SK-N-SH (cell line): ENCODE results near the gene AOC1. TPM values are rescaled to one million over a fixed set of nuclear protein-coding genes. Genes with fewer than 3 reads are reported as not detected.

Experiments
- CTCF ChIA-PET: fragments of 300-600, 350-600 bp; formaldehyde crosslinking; extraction: SDS; loops from one replicate; lab custom pipeline; 2021; lab: Yijun Ruan, JAX
- POLR2A ChIA-PET: fragments of 350-600 bp; sonication (Branson Sonifier 250); formaldehyde crosslinking; extraction: SDS; loops from one replicate; lab custom pipeline; 2020; ENCODE audit warnings: antibody characterized with exemption, inconsistent platforms; lab: Yijun Ruan, JAX
- DNase-seq: peaks from one replicate; pipeline ENCODE4 v3.0.0; 2012
- H2AFZ ChIP-seq: fragments of 200-600 bp; sonication (generic); 2 replicates; pipeline ENCODE4 v1.8.1; 2016; ENCODE audit warnings: antibody characterized with exemption, mild to moderate bottlenecking, low read depth
- H3F3A ChIP-seq: fragments of 200-600 bp; sonication (generic); replicated peaks from 2 replicates; pipeline ENCODE3; 2016; ENCODE audit warnings: antibody characterized with exemption, mild to moderate bottlenecking; ENCODE audit not compliant: insufficient read depth
- H3K27ac ChIP-seq, 2 experiments: fragments of 200-500 bp in 1 of 2; fragments of 200-600 bp in 1 of 2; sonication (Bioruptor generic) in 1 of 2; sonication (generic), shearing (Covaris generic) in 1 of 2; 2 replicates each; pipeline versions ENCODE4 v1.5.1 to v1.6.1; 2014 to 2016; ENCODE audit warnings: low read depth in 2 of 2, inconsistent platforms in 1 of 2, low read length in 1 of 2, mild to moderate bottlenecking in 1 of 2, mixed read lengths in 1 of 2
- H3K27me3 ChIP-seq: fragments of 200-600 bp; sonication (generic), shearing (Covaris generic); 2 replicates; pipeline ENCODE4 v1.6.1; 2016; ENCODE audit warnings: mixed run types; ENCODE audit not compliant: insufficient read depth
- H3K36me3 ChIP-seq, 2 experiments: fragments of 200-500 bp in 1 of 2; fragments of 200-600 bp in 1 of 2; sonication (Bioruptor generic) in 1 of 2; sonication (generic) in 1 of 2; replicated peaks in 1 of 2; 2 replicates each; pipeline versions ENCODE3 to v1.5.1; 2014 to 2016; ENCODE audit warnings: low read length in 1 of 2, mild to moderate bottlenecking in 1 of 2; ENCODE audit not compliant: insufficient read depth in 2 of 2, control insufficient read depth in 1 of 2
- H3K4me1 ChIP-seq, 2 experiments: fragments of 200-500 bp in 1 of 2; fragments of 200-600 bp in 1 of 2; sonication (Bioruptor generic) in 1 of 2; sonication (generic), shearing (Covaris generic) in 1 of 2; 2 replicates each; pipeline versions ENCODE4 v1.5.1 to v1.6.1; 2014 to 2016; ENCODE audit warnings: low read depth in 1 of 2, low read length in 1 of 2, mixed run types in 1 of 2; ENCODE audit not compliant: insufficient read depth in 2 of 2, control insufficient read depth in 1 of 2
- H3K4me2 ChIP-seq: fragments of 200-600 bp; sonication (generic), shearing (Covaris generic); 2 replicates; pipeline ENCODE4 v1.6.1; 2017; ENCODE audit warnings: mixed run types
- H3K4me3 ChIP-seq, 2 experiments: fragments of 200-500 bp in 1 of 2; fragments of 200-600 bp in 1 of 2; sonication (Bioruptor generic) in 1 of 2; sonication (generic), shearing (Covaris generic) in 1 of 2; 2 replicates each; pipeline versions ENCODE4 v1.5.1 to v1.8.1; 2014 to 2016; ENCODE audit warnings: low read depth in 2 of 2, inconsistent platforms in 1 of 2, low read length in 1 of 2, mild to moderate bottlenecking in 1 of 2, mixed read lengths in 1 of 2, moderate library complexity in 1 of 2
- H3K79me2 ChIP-seq: fragments of 200-600 bp; sonication (generic); 2 replicates; pipeline ENCODE4 v1.8.1; 2017; ENCODE audit warnings: mild to moderate bottlenecking; ENCODE audit not compliant: insufficient read depth
- H3K9ac ChIP-seq: fragments of 200-600 bp; sonication (generic); 2 replicates; pipeline ENCODE4 v1.6.1; 2017; ENCODE audit warnings: mixed run types
- H3K9me2 ChIP-seq: fragments of 200-600 bp; sonication (generic); 2 replicates; pipeline ENCODE4 v1.6.1; 2017; ENCODE audit warnings: mixed run types
- H3K9me3 ChIP-seq: fragments of 200-600 bp; sonication (generic); 2 replicates; pipeline ENCODE4 v1.6.1; 2017; ENCODE audit warnings: mixed run types, mild to moderate bottlenecking, moderate library complexity
- H4K20me1 ChIP-seq: fragments of 200-600 bp; sonication (generic); 2 replicates; pipeline ENCODE4 v1.6.1; 2017; ENCODE audit warnings: mild to moderate bottlenecking, mixed run types; ENCODE audit not compliant: insufficient read depth
- CHD2 ChIP-seq: fragments of 150-350 bp; IDR thresholded peaks from 2 replicates; pipeline ENCODE4 v1.6.1; 2018; ENCODE audit warnings: low read length; ENCODE audit not compliant: partially characterized antibody
- FOSL2 ChIP-seq: IDR thresholded peaks from 2 replicates; pipeline ENCODE4 v1.4.0; 2012; ENCODE audit warnings: low read depth, mild to moderate bottlenecking, moderate library complexity, borderline replicate concordance
- FOXJ3 ChIP-seq: sonication (generic); formaldehyde crosslinking; IDR thresholded peaks from 2 replicates; pipeline ENCODE4 v1.5.1; 2020; ENCODE audit warnings: mild to moderate bottlenecking, missing genetic modification reagents
- FOXM1 ChIP-seq: IDR thresholded peaks from 2 replicates; pipeline ENCODE4 v1.4.0; 2012; ENCODE audit warnings: low read depth, mild to moderate bottlenecking
- JUND ChIP-seq: IDR thresholded peaks from 2 replicates; pipeline ENCODE4 v1.4.0; 2012
- MEF2A ChIP-seq: IDR thresholded peaks from 2 replicates; pipeline ENCODE4 v1.4.0; 2012; ENCODE audit warnings: low read depth, borderline replicate concordance
- NRF1 ChIP-seq: IDR thresholded peaks from 2 replicates; pipeline ENCODE4 v1.6.1; 2012; ENCODE audit warnings: low read depth, mild to moderate bottlenecking, low read length
- POLR2AphosphoS5 ChIP-seq: IDR thresholded peaks from 2 replicates; pipeline ENCODE4 v1.6.1; 2012; ENCODE audit warnings: low read depth, low read length
- RAD21 ChIP-seq: IDR thresholded peaks from 2 replicates; pipeline ENCODE4 v1.6.1; 2012; ENCODE audit warnings: mild to moderate bottlenecking, low read length
- RCOR1 ChIP-seq: fragments of 150-350 bp; IDR thresholded peaks from 2 replicates; pipeline ENCODE4 v1.6.1; 2017; ENCODE audit warnings: antibody characterized with exemption, low read length
- RFX5 ChIP-seq: IDR thresholded peaks from 2 replicates; pipeline ENCODE4 v1.6.1; 2012; ENCODE audit warnings: mild to moderate bottlenecking, improper control_type of control experiment, low read length
- RXRA ChIP-seq: IDR thresholded peaks from 2 replicates; pipeline ENCODE4 v1.4.0; 2012; ENCODE audit warnings: low read depth, mild to moderate bottlenecking, borderline replicate concordance
- SMC3 ChIP-seq: IDR thresholded peaks from 2 replicates; pipeline ENCODE4 v1.6.1; 2012; ENCODE audit warnings: low read depth, low read length, improper control_type of control experiment
- TAF1 ChIP-seq: IDR thresholded peaks from 2 replicates; pipeline ENCODE4 v1.6.1; 2012; ENCODE audit warnings: low read depth, mild to moderate bottlenecking, low read length, moderate library complexity, borderline replicate concordance
- TCF12 ChIP-seq: IDR thresholded peaks from 2 replicates; pipeline ENCODE4 v1.4.0; 2012
- TEAD4 ChIP-seq: IDR thresholded peaks from 2 replicates; pipeline ENCODE4 v1.4.0; 2012; ENCODE audit warnings: mild to moderate bottlenecking, borderline replicate concordance; ENCODE audit not compliant: insufficient read depth
- USF1 ChIP-seq: IDR thresholded peaks from 2 replicates; pipeline ENCODE4 v1.4.0; 2012; ENCODE audit warnings: low read depth, borderline replicate concordance
- WGBS: methylation state at CpG from one replicate; pipeline ENCODE4 v1.1.6; 2017; ENCODE audit warnings: low lambda C conversion rate; 5-methylcytosine and 5-hydroxymethylcytosine counted together
- polyA plus RNA-seq, 3 experiments: library from polyadenylated mRNA; depleted of rRNA; stranded (reverse); fragments of >200 nt; gene quantifications; 2 replicates each; pipeline ENCODE4 v1.2.3, GENCODE V29; 2012
- TF ChIP-seq, protein P1 (sequence below): fragments of 200-600 bp; sonication (generic); IDR thresholded peaks from 2 replicates; pipeline ENCODE4 v1.6.1; 2017; ENCODE audit warnings: antibody characterized with exemption, mild to moderate bottlenecking, moderate library complexity
- TF ChIP-seq, protein P2 (sequence below): IDR thresholded peaks from 2 replicates; pipeline ENCODE4 v1.4.0; 2012; ENCODE audit warnings: low read depth, borderline replicate concordance
- TF ChIP-seq, protein P3 (sequence below): IDR thresholded peaks from 2 replicates; pipeline ENCODE4 v1.6.1; 2012; ENCODE audit warnings: mild to moderate bottlenecking, low read depth, low read length, moderate library complexity

Gene AOC1
- polyA plus RNA-seq, 1 of the 3 experiments (the other 2 are of a cell fraction): not detected

GRCh38 chr7:150823043-150823442 lies 29.3 kb upstream of the AOC1 start:
- H2AFZ ChIP-seq: no peak overlapping the region
- H3K79me2 ChIP-seq: no peaks in the 10 kb centered on the region
- DNase-seq: no peak
- no peak overlapping the region for H3K4me3 ChIP-seq
- H3K36me3 ChIP-seq: no peaks in the 10 kb centered on the region
- H3F3A ChIP-seq: no peaks in the 10 kb centered on the region
- no peak overlapping the region for H3K9ac ChIP-seq
- CTCF ChIA-PET: interaction anchor here (0.6 to 0.9 kb wide), 2 partner anchors 18 to 75 kb away, joined by 3 read pairs; no protein-coding TSS in a partner anchor
- H3K9me2 ChIP-seq: no peaks in the 10 kb centered on the region
- WGBS: 54% methylated on average over 8 of the region's 8 CpGs
- peaks cover 0 to 14% of the 10 kb centered on the region in 2 experiments; a peak in 2 of 4 replicates for H3K4me1 ChIP-seq
- H3K9me3 ChIP-seq: no peaks in the 10 kb centered on the region
- H4K20me1 ChIP-seq: no peaks in the 10 kb centered on the region
- H3K4me2 ChIP-seq: no peak overlapping the region
- H3K27ac ChIP-seq: no peak overlapping the region
- no peaks in the 10 kb centered on the region for H3K27me3 ChIP-seq
- no peak for TF ChIP-seq POLR2AphosphoS5
- TF ChIP-seq SMC3: no peak
- TF ChIP-seq NRF1: no peak
- TF ChIP-seq CHD2: no peak
- TF ChIP-seq USF1: no peak
- TF ChIP-seq, protein P1, sequence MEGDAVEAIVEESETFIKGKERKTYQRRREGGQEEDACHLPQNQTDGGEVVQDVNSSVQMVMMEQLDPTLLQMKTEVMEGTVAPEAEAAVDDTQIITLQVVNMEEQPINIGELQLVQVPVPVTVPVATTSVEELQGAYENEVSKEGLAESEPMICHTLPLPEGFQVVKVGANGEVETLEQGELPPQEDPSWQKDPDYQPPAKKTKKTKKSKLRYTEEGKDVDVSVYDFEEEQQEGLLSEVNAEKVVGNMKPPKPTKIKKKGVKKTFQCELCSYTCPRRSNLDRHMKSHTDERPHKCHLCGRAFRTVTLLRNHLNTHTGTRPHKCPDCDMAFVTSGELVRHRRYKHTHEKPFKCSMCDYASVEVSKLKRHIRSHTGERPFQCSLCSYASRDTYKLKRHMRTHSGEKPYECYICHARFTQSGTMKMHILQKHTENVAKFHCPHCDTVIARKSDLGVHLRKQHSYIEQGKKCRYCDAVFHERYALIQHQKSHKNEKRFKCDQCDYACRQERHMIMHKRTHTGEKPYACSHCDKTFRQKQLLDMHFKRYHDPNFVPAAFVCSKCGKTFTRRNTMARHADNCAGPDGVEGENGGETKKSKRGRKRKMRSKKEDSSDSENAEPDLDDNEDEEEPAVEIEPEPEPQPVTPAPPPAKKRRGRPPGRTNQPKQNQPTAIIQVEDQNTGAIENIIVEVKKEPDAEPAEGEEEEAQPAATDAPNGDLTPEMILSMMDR: no peak
- POLR2A ChIA-PET: no interaction called here

- ChIA-PET CTCF (interaction anchor here (0.6 to 1.0 kb wide), 3 partner anchors 42 to 53 kb away, joined by 3 read pairs; no protein-coding TSS in a partner anchor), POLR2A (no interaction called here)
- H4K20me1 ChIP-seq: no peaks in the 10 kb centered on the region
- no peaks in the 10 kb centered on the region for H3K9me2 ChIP-seq
- H3K79me2 ChIP-seq: no peaks in the 10 kb centered on the region
- H3F3A ChIP-seq: no peaks in the 10 kb centered on the region
- H3K27ac ChIP-seq: no peak overlapping the region
- 65% methylated on average over 10 of the region's 10 CpGs for WGBS
- H3K4me1 ChIP-seq: peaks cover 0 to 14% of the 10 kb centered on the region in 2 experiments; a peak in 2 of 4 replicates
- H3K4me3 ChIP-seq: no peak overlapping the region
- no peaks in the 10 kb centered on the region for H3K36me3 ChIP-seq
- no peak overlapping the region for H3K9ac ChIP-seq
- no peak overlapping the region for H3K4me2 ChIP-seq
- no peak for DNase-seq
- H2AFZ ChIP-seq: no peak overlapping the region
- no peaks in the 10 kb centered on the region for H3K9me3 ChIP-seq
- H3K27me3 ChIP-seq: no peaks in the 10 kb centered on the region
- TF ChIP-seq TCF12: no peak
- TF ChIP-seq RFX5: no peak
- TF ChIP-seq FOXM1: no peak
- no peak for TF ChIP-seq NRF1
- TF ChIP-seq FOXJ3 (CRISPR knock-in tag): no peak
- no peak for TF ChIP-seq JUND
- TF ChIP-seq FOSL2: no peak
- no peak for TF ChIP-seq RAD21
- TF ChIP-seq TAF1: no peak
- TF ChIP-seq, protein P2, sequence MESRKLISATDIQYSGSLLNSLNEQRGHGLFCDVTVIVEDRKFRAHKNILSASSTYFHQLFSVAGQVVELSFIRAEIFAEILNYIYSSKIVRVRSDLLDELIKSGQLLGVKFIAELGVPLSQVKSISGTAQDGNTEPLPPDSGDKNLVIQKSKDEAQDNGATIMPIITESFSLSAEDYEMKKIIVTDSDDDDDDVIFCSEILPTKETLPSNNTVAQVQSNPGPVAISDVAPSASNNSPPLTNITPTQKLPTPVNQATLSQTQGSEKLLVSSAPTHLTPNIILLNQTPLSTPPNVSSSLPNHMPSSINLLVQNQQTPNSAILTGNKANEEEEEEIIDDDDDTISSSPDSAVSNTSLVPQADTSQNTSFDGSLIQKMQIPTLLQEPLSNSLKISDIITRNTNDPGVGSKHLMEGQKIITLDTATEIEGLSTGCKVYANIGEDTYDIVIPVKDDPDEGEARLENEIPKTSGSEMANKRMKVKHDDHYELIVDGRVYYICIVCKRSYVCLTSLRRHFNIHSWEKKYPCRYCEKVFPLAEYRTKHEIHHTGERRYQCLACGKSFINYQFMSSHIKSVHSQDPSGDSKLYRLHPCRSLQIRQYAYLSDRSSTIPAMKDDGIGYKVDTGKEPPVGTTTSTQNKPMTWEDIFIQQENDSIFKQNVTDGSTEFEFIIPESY: no peak
- no peak for TF ChIP-seq RXRA
- no peak for TF ChIP-seq RCOR1
- TF ChIP-seq CHD2: no peak
- TF ChIP-seq MEF2A: no peak
- TF ChIP-seq, protein P3, sequence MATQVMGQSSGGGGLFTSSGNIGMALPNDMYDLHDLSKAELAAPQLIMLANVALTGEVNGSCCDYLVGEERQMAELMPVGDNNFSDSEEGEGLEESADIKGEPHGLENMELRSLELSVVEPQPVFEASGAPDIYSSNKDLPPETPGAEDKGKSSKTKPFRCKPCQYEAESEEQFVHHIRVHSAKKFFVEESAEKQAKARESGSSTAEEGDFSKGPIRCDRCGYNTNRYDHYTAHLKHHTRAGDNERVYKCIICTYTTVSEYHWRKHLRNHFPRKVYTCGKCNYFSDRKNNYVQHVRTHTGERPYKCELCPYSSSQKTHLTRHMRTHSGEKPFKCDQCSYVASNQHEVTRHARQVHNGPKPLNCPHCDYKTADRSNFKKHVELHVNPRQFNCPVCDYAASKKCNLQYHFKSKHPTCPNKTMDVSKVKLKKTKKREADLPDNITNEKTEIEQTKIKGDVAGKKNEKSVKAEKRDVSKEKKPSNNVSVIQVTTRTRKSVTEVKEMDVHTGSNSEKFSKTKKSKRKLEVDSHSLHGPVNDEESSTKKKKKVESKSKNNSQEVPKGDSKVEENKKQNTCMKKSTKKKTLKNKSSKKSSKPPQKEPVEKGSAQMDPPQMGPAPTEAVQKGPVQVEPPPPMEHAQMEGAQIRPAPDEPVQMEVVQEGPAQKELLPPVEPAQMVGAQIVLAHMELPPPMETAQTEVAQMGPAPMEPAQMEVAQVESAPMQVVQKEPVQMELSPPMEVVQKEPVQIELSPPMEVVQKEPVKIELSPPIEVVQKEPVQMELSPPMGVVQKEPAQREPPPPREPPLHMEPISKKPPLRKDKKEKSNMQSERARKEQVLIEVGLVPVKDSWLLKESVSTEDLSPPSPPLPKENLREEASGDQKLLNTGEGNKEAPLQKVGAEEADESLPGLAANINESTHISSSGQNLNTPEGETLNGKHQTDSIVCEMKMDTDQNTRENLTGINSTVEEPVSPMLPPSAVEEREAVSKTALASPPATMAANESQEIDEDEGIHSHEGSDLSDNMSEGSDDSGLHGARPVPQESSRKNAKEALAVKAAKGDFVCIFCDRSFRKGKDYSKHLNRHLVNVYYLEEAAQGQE: no peak
- no peak for TF ChIP-seq TEAD4
Measured at GRCh38 chr7:150823484-150824126, 28.7 kb upstream of the AOC1 start.
